Small intestine (tissue), 7 donors: ENCODE data around the gene TMIE. TPM values are rescaled to one million over a fixed set of nuclear protein-coding genes. Genes with fewer than 3 reads are reported as not detected.

Experiments used
- DNase-seq, 2 donors: peaks; one replicate each; pipeline versions ENCODE4 v3.0.0 to v3.0.0-alpha.2; 2013
- FAIRE-seq: peaks from 2 replicates; lab custom pipeline; 2012; peaks lifted over from hg19 to GRCh38; lab: Jason Lieb, UNC
- H3K27ac ChIP-seq, 3 donors: one replicate each; pipeline ENCODE4 v1.5.1; 2013; ENCODE audit warnings: low read length in 2 of 3, mild to moderate bottlenecking in 2 of 3, control low read depth in 1 of 3, inconsistent platforms in 1 of 3, low read depth in 1 of 3, moderate library complexity in 1 of 3
- H3K27me3 ChIP-seq, 3 donors: one replicate each; pipeline ENCODE4 v1.6.1; 2013; ENCODE audit warnings: low read length in 3 of 3, inconsistent platforms in 1 of 3; ENCODE audit not compliant: control insufficient read depth in 3 of 3, insufficient read depth in 3 of 3
- H3K36me3 ChIP-seq, 3 donors: one replicate each; pipeline ENCODE4 v1.6.1; 2013; ENCODE audit warnings: low read length in 3 of 3, inconsistent platforms in 1 of 3, low read depth in 1 of 3, mild to moderate bottlenecking in 1 of 3, moderate library complexity in 1 of 3; ENCODE audit not compliant: control insufficient read depth in 3 of 3, insufficient read depth in 2 of 3
- H3K4me1 ChIP-seq, 3 donors: one replicate each; pipeline ENCODE4 v1.6.1; 2013; ENCODE audit warnings: low read length in 2 of 3, inconsistent platforms in 1 of 3, low read depth in 1 of 3, mild to moderate bottlenecking in 1 of 3, moderate library complexity in 1 of 3; ENCODE audit not compliant: control insufficient read depth in 3 of 3, insufficient read depth in 2 of 3
- H3K4me3 ChIP-seq, 3 donors: one replicate each; pipeline ENCODE4 v1.5.1; 2013; ENCODE audit warnings: low read length in 3 of 3, control low read depth in 1 of 3, inconsistent platforms in 1 of 3, low read depth in 1 of 3, mild to moderate bottlenecking in 1 of 3, moderate library complexity in 1 of 3
- H3K9me3 ChIP-seq, 2 donors: one replicate each; pipeline ENCODE4 v1.6.1; 2013; ENCODE audit warnings: low read depth in 1 of 2, low read length in 1 of 2; ENCODE audit not compliant: control insufficient read depth in 2 of 2, insufficient read depth in 1 of 2
- WGBS, 3 donors: extraction: QIAGEN DNeasy Blood & Tissue Kit; methylation state at CpG; one replicate each; pipeline ENCODE4 v1.1.7; 2013; 5-methylcytosine and 5-hydroxymethylcytosine counted together
- polyA plus RNA-seq, 4 donors: library from polyadenylated mRNA; stranded (reverse) in 3 of 4; unstranded in 1 of 4; fragments of 200-250 nt in 3 of 4; fragments of 120-200 nt in 1 of 4; gene quantifications; one replicate each; pipeline versions ENCODE4 v1.2.1 to v1.2.3, GENCODE V29; 2013
- donor health status: healthy with polysubstance abuse.
- donor health status: control.
- donor health status: control.
- donor health status: Bipolar disorder and iron deficiency.
- donor health status: healthy.

TMIE gene
- polyA plus RNA-seq, 4 donors = 0.22 to 0.70 TPM; not detected in 2

- 75 to 81% (median 77%) methylated on average over 7 of the region's 7 CpGs for WGBS, 3 donors
- Histone ChIP-seq H3K27me3 (no peaks in the 10 kb centered on the region), H3K9me3 (no peaks in the 10 kb centered on the region), H3K4me1 (peaks cover 0 to 9% (median 0%) of the 10 kb centered on the region in 3 donors), H3K27ac (no peak overlapping the region), H3K4me3 (no peak overlapping the region), H3K36me3 (no peaks in the 10 kb centered on the region)
- no peak for DNase-seq
- no peak for FAIRE-seq
Measured at GRCh38 chr3:46711760-46712159, 10.6 kb downstream of the TMIE start.

DNA sequence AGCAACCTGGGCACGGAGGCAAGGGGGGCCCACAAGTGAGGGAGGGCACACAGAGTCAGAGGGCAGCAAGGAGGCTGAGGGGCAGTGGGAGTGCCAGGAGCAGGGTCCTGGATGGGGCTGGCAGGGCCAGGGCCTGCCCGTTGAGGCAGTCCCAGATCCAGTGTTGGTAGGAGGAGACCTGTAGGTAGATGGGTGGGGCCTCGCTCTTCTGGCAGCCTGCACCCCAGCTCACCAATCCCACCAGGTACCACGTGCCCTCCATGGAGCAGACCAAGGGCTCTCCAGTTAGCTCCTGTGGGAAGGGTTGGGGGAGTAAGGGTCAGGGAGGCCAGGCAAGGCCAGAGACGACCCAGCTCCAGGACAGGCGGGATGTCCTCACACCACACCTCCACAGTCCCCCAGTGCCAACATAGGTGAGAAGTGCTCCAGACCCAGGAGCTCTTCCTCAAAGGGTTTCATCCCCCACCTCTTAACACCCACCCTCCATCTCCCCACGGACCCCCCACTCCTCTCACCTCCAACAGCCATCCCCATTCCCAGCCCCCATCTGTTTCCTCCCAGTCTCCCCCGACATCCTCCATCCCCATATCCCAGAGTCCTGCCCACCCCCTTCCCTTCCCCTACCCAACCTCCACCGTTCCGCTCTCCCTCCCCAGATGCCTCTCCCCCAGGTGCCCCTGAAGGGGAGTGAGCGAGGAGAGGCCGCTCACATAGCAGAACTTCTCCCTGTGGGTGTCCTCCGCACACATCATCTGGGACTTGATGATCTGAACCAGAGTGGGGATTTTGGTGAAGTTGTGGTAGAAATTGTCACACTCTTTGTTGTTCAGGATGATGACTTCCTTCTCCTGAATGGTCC is 11.2 kb downstream of the TMIE start:
- H3K4me1 ChIP-seq = peaks cover 0 to 9% (median 0%) of the 10 kb centered on the region in 3 donors
- H3K27ac ChIP-seq = no peak overlapping the region
- no peaks in the 10 kb centered on the region for H3K36me3 ChIP-seq
- FAIRE-seq (no peak), DNase-seq (no peak)
- WGBS, 3 donors = 83 to 86% (median 85%) methylated on average over 10 to 13 of the region's 13 CpGs
- no peak overlapping the region for H3K4me3 ChIP-seq
- H3K27me3 ChIP-seq = no peaks in the 10 kb centered on the region
- H3K9me3 ChIP-seq = no peaks in the 10 kb centered on the region

- no peak for DNase-seq
- Histone ChIP-seq H3K27ac (no peak overlapping the region), H3K9me3 (no peaks in the 10 kb centered on the region), H3K4me1 (peaks cover 0 to 9% (median 0%) of the 10 kb centered on the region in 3 donors), H3K27me3 (no peaks in the 10 kb centered on the region), H3K4me3 (no peak overlapping the region), H3K36me3 (no peaks in the 10 kb centered on the region)
- 73 to 82% (median 76%) methylated on average over 14 of the region's 14 CpGs for WGBS, 3 donors
- FAIRE-seq = no peak
Measured at GRCh38 chr3:46713050-46713897, 12.1 kb downstream of the TMIE start.

DNA sequence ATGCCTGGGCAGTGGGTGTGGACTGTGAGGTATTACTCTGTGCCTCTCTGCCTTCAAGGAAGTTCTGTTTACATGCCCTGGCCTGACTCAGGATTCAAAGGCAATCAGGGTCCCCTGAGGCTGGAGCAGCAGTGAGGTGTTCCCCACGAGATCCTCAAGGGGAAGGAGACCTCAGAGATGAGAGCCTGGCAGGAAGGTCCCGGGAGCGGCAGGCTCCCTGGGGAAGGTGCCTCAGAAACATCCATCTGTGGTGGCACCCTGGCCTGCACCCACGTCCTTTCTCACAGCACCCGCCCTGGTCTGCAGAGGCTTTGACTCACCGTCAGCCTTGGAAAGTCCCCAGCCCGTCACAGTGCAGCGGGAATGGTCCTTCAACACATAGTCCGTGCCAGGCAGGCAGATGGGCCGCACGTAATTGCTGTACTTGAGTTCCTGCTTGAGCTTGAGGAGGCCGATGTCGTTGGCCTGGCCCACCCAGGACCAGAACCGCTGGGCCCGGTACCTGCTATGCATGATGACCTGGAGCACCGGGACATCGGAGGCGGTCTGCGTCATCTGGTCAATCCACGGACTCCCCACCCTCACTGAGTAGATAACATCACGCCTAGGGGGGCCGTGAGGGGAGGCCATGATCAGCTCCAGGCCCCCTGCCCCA is 12.8 kb downstream of the TMIE start:
- Histone ChIP-seq H3K27ac (no peak overlapping the region), H3K27me3 (peaks cover 0 to 3% (median 0%) of the 10 kb centered on the region in 3 donors), H3K9me3 (no peaks in the 10 kb centered on the region), H3K4me3 (no peak overlapping the region), H3K36me3 (no peaks in the 10 kb centered on the region), H3K4me1 (peaks cover 0 to 9% (median 0%) of the 10 kb centered on the region in 3 donors)
- 80 to 84% (median 84%) methylated on average over 22 of the region's 22 CpGs for WGBS, 3 donors
- FAIRE-seq = no peak
- no peak for DNase-seq

DNA sequence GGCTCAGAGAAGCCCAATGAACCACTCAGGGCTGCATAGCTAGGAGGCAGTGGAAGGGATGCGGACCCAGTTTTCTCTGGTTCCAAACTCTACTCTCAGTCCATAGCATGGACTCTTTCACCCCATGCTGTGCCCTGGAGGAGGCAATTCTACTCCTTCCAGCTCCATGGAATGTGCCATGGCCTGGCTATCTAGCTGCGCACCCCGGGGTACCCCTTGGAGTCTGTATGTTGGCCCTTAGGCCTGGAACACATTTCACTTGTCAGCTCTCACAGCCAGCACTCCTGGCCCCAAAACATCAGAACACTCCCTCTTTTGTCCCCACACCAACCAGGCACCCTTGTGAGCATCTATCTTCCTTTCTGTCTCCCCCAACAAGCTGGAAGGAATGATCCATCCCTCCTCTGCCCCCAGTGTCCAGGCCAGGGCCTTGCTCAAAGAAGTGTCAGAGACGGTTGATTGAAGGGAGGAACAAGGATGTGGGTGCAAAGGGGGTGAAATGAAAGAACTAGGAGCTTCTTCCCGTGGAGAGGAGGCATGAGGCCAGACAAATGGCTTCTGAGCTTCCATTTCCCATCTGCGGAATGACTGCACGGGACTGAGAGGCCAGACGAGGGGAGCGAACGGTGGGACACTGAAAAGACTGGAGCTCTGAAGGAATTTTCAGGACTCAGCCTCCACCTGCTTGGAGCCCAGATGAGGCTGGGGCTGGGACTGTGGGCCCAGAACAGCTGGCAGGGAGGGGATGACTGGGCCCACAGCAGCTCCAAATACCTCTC is 13.7 kb downstream of the TMIE start:
- H3K36me3 ChIP-seq = no peaks in the 10 kb centered on the region
- peaks cover 0 to 5% (median 0%) of the 10 kb centered on the region in 3 donors for H3K27me3 ChIP-seq
- FAIRE-seq (no peak), DNase-seq (no peak)
- H3K4me1 ChIP-seq = peaks cover 0 to 9% (median 0%) of the 10 kb centered on the region in 3 donors
- H3K27ac ChIP-seq = no peak overlapping the region
- no peak overlapping the region for H3K4me3 ChIP-seq
- no peaks in the 10 kb centered on the region for H3K9me3 ChIP-seq
- WGBS, 3 donors = 84 to 88% (median 87%) methylated on average over 10 of the region's 10 CpGs

GRCh38 chr3:46715507-46716175 is 14.4 kb downstream of the TMIE start:
- H3K27ac ChIP-seq = no peak overlapping the region
- peaks cover 0 to 6% (median 0%) of the 10 kb centered on the region in 3 donors for H3K27me3 ChIP-seq
- peaks cover 0 to 9% (median 0%) of the 10 kb centered on the region in 3 donors for H3K4me1 ChIP-seq
- H3K4me3 ChIP-seq = no peak overlapping the region
- 77 to 87% (median 87%) methylated on average over 11 of the region's 11 CpGs for WGBS, 3 donors
- H3K9me3 ChIP-seq = no peaks in the 10 kb centered on the region
- FAIRE-seq = no peak
- no peaks in the 10 kb centered on the region for H3K36me3 ChIP-seq
- DNase-seq = no peak
